ENCODE results near the gene EXOSC5.

- TF ChIP-seq SMC3 (IDR thresholded peaks at IDR 0.05; ENCODE audit: low read depth, low read length): no peak
- TF ChIP-seq CTCF (IDR thresholded peaks at IDR 0.05): no peak
- no peak for TF ChIP-seq JUND (IDR thresholded peaks at IDR 0.05)
These were observed 24.7 kb downstream of the EXOSC5 start for GRCh38 chr19:41372501-41372900.

Data from SK-N-SH (cell line).